Fibroblast of skin of abdomen (primary cell): Measurements from ENCODE around the gene ZSCAN25.
"Not testable (repeated sequence)": the region's sequence is repeated elsewhere in the genome, so short reads cannot be mapped to it uniquely, and the experiment has no call there.

Source experiments
- DNase-seq: peaks from one replicate; pipeline ENCODE4 v3.0.0-alpha.2; 2013

Gene ZSCAN25

GRCh38 chr7:99648843-99649242 is 32.1 kb downstream of the ZSCAN25 start:
- DNase-seq: no peak

GRCh38 chr7:99651290-99651689 is 34.5 kb downstream of the ZSCAN25 start:
- no peak for DNase-seq

DNA sequence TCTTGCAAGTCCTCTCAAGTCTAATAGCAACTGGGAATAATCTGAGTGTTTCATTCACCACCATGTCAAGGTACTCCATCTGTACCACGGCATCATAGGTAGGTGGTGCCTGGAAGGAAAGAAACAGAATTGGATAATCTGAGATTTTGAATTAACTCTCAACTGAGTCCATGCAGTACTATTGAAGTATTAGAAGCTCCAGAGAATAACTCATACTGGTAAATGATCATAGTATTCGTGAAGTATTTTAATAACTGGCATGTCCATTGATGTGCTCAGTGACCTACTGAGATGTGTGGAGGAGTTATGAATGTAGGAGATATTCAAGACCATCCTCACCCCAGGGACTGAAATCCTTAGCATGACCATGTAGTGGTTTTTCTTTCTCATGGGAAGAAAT is 35.9 kb downstream of the ZSCAN25 start:
- DNase-seq: no peak

DNA sequence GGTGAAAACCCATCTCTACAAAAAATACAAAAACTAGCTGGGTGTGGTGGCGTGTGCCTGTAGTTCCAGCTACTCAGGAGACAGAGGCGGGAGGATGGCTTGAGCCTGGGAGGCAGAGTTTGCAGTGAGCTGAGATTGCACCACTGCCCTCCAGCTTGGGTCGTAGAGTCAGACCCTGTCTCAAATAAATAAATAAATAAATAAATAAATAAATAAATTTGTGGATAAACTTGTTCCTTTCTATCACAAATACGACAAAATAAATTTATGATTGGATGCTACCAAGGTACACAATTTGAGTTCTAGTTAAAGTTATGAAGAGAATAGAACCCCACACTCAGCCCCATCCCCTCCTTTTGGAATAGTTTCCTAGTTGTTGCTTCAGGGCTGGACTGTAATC is 36.5 kb downstream of the ZSCAN25 start:
- not testable (repeated sequence) for DNase-seq

GRCh38 chr7:99653754-99654153 is 37.0 kb downstream of the ZSCAN25 start:
- DNase-seq: no peak

GRCh38 chr7:99654626-99655025 is 37.9 kb downstream of the ZSCAN25 start:
- DNase-seq: not testable (repeated sequence)

DNA sequence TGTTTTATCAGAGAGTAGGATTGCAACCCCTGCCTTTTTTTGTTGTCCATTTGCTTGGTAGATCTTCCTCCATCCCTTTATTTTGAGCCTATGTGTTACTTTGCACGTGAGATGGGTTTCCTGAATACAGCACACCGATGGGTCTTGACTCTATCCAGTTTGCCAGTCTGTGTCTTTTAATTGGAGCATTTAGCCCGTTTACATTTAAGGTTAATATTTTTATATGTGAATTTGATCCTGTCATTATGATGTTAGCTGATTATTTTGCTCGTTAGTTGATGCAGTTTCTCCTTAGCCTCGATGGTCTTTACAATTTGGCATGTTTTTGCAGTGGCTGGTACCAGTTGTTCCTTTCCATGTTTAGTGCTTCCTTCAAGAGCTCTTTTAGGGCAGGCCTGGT is 41.1 kb downstream of the ZSCAN25 start:
- DNase-seq: not testable (repeated sequence)

DNA sequence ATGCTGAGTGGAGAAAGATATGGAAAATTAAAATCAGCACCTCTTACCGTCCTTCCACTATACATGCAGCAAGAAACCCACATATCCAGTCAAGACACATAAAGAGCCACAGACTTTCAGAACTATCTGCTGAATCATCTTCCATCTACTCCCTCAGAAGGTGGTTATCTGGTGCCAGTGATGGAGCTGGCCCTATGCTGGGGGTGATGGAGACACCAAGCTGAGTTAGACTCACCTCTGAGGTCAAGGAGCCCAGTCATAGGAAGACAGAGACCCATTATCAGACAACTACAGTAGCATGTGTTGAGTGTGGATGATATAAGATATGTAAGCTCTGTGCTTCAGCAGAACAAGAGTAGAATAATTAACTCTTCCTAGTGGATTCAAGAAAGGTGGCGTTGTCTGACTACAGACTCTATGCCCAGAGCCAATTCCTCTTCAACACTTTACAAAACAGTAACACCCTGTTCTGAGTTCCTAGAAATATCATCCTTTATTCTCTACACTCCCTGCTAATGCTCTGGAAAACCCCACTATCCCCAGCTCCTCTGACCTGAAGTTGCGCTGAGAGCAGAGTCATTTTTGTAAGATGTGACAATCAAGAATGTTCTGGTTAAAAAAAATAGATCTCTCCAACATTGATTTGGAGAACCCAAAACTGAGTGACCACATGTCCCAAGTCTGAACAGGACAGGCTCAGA is 48.7 kb downstream of the ZSCAN25 start:
- no peak for DNase-seq

GRCh38 chr7:99666013-99666395 is 49.3 kb downstream of the ZSCAN25 start:
- DNase-seq: no peak

GRCh38 chr7:99667179-99667578 is 50.4 kb downstream of the ZSCAN25 start:
- no peak for DNase-seq

DNA sequence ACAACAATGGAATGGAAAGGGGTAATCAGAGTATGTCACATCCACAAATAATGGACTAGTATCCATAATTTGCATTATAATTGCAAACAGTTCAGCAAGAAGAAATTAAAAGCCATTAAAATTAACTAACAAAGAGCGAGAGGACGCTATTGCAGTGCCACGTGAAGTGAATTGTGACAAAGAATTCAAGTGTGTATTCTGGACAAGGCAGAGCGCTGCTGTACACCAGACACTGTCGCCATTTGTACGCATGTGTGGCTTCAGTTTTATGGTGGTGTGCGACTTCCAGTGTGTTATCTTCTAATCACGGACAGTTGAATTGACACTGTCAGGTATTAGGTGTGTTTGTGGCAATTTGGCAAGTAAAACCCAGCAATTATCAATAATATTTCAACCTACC is 51.8 kb downstream of the ZSCAN25 start:
- no peak for DNase-seq

DNA sequence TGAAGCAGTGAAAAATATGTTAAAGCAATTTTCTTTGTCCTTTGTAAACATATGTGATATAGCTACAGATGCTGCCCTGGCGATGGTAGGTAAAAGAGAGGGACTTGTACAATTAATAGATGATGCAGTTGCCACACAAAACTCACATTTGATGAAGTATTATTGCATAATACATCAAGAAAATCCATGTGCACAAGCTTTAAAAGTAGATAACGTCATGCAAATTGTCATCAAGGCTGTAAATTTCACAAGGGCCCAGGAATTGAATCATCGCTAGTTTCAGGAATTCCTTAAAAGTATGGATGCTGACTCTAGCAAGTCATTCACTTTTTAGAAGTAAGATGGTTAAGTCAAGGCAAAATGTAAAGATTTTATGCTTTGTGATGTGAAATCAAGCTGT is 53.0 kb downstream of the ZSCAN25 start:
- DNase-seq: peak; percentile 3

GRCh38 chr7:99672573-99672972 is 55.8 kb downstream of the ZSCAN25 start:
- DNase-seq: no peak

GRCh38 chr7:99674995-99675742 is 58.4 kb downstream of the ZSCAN25 start:
- DNase-seq: no peak

DNA sequence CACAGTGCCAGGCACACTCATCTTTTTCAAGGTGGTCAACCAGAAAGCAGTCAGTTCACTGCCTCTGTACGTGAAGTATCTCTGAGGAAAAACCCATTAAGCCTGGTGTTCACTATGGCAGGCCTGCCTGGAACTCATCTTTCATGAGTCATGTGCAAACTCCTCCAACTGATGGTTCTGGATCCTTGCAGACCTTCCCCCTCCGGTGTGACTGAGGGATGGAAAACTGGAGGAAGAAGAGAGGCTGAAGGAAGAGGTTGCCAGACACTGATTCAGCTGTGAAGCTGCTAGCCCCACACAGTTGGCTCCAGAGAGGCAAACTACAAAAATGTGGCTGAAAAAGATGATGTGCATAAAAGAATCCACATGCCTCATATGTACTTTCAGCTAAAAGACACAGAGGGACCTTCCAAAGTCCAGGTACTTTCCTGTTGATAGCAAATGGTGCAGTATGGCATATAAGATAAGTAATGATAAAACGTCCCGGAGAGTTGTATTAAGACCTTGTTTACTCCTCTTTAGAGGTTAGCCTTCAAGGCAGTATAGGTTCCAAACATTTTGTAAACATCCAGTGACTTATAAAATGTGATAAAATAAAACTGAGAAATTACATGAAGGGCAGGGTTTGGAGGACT is 60.4 kb downstream of the ZSCAN25 start:
- DNase-seq: peak; percentile 2

DNA sequence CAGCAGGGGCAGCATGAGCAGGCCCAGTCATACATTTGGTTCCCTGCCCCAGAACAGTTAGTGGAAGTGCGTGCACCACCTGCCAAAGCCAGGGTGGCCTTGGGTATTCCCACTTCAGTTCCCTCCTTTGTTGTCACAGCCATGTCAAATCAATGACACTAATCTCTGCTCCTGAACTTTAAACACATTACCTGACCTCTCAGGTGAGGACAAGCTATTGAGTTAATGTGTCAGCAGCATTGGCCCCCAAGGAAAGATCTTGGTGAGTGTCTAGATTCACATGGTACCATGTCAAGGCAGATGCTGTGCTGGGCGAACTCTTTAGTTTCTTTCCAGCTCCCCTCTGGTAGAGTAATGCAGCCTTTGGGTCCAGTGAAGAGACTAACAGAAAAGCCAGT is 60.9 kb downstream of the ZSCAN25 start:
- no peak for DNase-seq

DNA sequence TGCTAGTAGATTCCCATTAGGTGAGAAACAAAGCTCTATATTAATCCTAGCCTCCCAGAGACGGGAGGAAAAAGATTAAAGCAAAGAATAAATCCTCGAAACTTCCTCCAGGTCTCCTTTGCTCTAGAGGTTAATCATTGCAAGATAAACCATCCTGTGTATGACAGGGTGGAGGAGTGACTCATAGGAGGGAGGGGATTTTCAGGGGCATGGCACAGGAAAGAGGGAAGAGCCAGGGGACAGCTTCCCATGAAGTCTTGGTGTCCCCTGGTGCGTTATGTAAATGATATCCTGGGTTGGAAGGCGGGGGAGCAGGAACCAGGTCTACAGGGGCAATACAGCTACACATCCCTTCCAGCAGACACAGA is 62.3 kb downstream of the ZSCAN25 start:
- peak; percentile 2 for DNase-seq

DNA sequence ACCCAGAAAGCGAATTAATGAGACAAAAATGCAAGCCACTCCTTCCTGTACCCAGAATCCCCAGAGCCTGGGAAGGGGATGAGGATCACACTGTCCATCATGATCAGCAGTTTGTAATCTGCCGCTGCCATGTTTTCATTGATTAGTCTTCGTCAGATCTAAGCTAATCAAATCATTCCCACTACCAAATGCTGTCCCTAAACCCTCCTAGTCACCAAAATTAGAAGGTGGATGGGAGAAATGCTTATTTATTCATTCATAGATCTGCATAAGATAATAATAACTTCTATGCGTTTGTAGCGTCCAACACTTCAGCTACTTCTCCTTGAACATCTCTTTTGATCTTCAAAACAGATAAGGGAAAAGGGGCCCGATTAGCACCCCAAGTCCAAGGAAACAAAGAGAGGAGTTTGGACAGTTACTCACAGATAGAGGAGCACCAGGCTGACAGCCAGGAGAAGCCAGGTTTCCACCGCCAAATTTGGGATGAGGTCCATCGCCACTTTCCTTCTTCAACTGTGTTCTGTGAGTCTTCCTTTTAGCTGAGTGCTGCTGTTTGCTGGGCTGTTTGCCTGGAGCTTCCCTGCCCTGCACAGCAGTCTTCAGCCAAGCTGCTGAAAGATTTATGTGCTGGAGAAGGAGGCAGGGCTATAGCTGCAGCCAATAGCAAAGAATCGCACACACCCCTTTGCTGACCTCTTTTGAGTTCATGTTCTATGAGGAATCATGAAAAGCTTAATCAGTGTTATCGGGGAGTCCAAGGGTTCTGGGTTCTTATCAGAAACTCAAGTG is 62.9 kb downstream of the ZSCAN25 start, which contains the start of gene CYP3A5:
TSS of gene CYP3A5 (minus strand) at position 597 of the 792 bp plus-strand sequence. CDS start at position 497, 100 bp downstream.
- DNase-seq: peak; percentile 24
